ENCODE data around the gene LOXL4.

Gene LOXL4

GRCh38 chr10:98264378-98265065 lies 3.5 kb downstream of the LOXL4 start:
- no peak for DNase-seq (ENCODE audit: low read depth in 2 of 2)

GRCh38 chr10:98263088-98263487 lies 4.9 kb downstream of the LOXL4 start:
- DNase-seq (ENCODE audit: low read depth in 2 of 2), result no peak

GRCh38 chr10:98262571-98262970 lies 5.4 kb downstream of the LOXL4 start:
- DNase-seq (ENCODE audit: low read depth in 2 of 2), result no peak

GRCh38 chr10:98261436-98262277 lies 6.3 kb downstream of the LOXL4 start:
- DNase-seq (ENCODE audit: low read depth in 2 of 2), result no peak

GRCh38 chr10:98260752-98261151 lies 7.2 kb downstream of the LOXL4 start:
- DNase-seq (ENCODE audit: low read depth in 2 of 2), result no peak

- DNase-seq (ENCODE audit: low read depth in 2 of 2), result no peak
These were observed 7.6 kb downstream of the LOXL4 start for GRCh38 chr10:98260350-98260749.

GRCh38 chr10:98259606-98260315 lies 8.2 kb downstream of the LOXL4 start:
- no peak for DNase-seq (ENCODE audit: low read depth in 2 of 2)

- DNase-seq (ENCODE audit: low read depth in 2 of 2), result no peak
These were observed 9.1 kb downstream of the LOXL4 start for GRCh38 chr10:98258683-98259454.

GRCh38 chr10:98257961-98258360 lies 10.0 kb downstream of the LOXL4 start:
- no peak for DNase-seq (ENCODE audit: low read depth in 2 of 2)

GRCh38 chr10:98257198-98257597 lies 10.8 kb downstream of the LOXL4 start:
- DNase-seq (ENCODE audit: low read depth in 2 of 2), result no peak

- DNase-seq (ENCODE audit: low read depth in 2 of 2), result no peak
These were observed 11.3 kb downstream of the LOXL4 start for GRCh38 chr10:98256692-98257091.

- no peak for DNase-seq (ENCODE audit: low read depth in 2 of 2)
These were observed 12.7 kb downstream of the LOXL4 start for GRCh38 chr10:98255146-98255877.

GRCh38 chr10:98254234-98254974 lies 13.6 kb downstream of the LOXL4 start:
- no peak for DNase-seq (ENCODE audit: low read depth in 2 of 2)

GRCh38 chr10:98253499-98253898 lies 14.5 kb downstream of the LOXL4 start:
- DNase-seq (ENCODE audit: low read depth in 2 of 2), result no peak

- DNase-seq (ENCODE audit: low read depth in 2 of 2), result no peak
These were observed 15.5 kb downstream of the LOXL4 start for GRCh38 chr10:98252464-98252863.

- DNase-seq (ENCODE audit: low read depth in 2 of 2), result no peak
These were observed 16.6 kb downstream of the LOXL4 start for GRCh38 chr10:98251399-98251798.

GRCh38 chr10:98249134-98249533 lies 18.9 kb downstream of the LOXL4 start:
- no peak for DNase-seq (ENCODE audit: low read depth in 2 of 2)

- no peak for DNase-seq (ENCODE audit: low read depth in 2 of 2)
These were observed 20.0 kb downstream of the LOXL4 start for GRCh38 chr10:98248018-98248417.

GRCh38 chr10:98246911-98247805 lies 20.8 kb downstream of the LOXL4 start:
- DNase-seq (ENCODE audit: low read depth in 2 of 2), result no peak

All from stimulated activated CD4-positive, alpha-beta T cell treated with anti-CD3 and anti-CD28 coated beads, Interleukin-1b, Interleukin-23, amount 100 ng/mL, for 1 hour (primary cell).